AG04450 (cell line): ENCODE results near the gene THBS1. TPM values are rescaled to one million over a fixed set of nuclear protein-coding genes. Genes with fewer than 3 reads are reported as not detected.

Source experiments
- CTCF ChIA-PET: fragments of 300-600, 350-600 bp; formaldehyde crosslinking; extraction: SDS; loops from one replicate; lab custom pipeline; 2022; ENCODE audit warnings: antibody characterized with exemption, inconsistent platforms; lab: Charles Lee
- POLR2A ChIA-PET: fragments of 350-600 bp; formaldehyde crosslinking; extraction: SDS; loops from one replicate; lab custom pipeline; 2021; ENCODE audit warnings: antibody characterized with exemption, inconsistent platforms; lab: Yijun Ruan, JAX
- DNase-seq: peaks from one replicate; pipeline ENCODE4 v3.0.0-alpha.2; 2011; ENCODE audit warnings: low read depth, low spot score
- H3K27ac ChIP-seq: one replicate; pipeline ENCODE4 v1.5.1; 2012; ENCODE audit warnings: low read depth, low read length, control low read depth
- H3K27me3 ChIP-seq: one replicate; pipeline ENCODE4 v1.6.0; 2012; ENCODE audit warnings: low read length; ENCODE audit not compliant: control insufficient read depth, insufficient read depth
- H3K4me3 ChIP-seq: 2 replicates; pipeline ENCODE4 v1.5.1; 2011; ENCODE audit warnings: mild to moderate bottlenecking, low read depth, low read length, control low read depth
- H3K9me3 ChIP-seq: 2 replicates; pipeline ENCODE4 v1.5.1; 2012; ENCODE audit warnings: low read length; ENCODE audit not compliant: control insufficient read depth, insufficient read depth
- CTCF ChIP-seq: IDR thresholded peaks from 2 replicates; pipeline ENCODE4 v1.5.1; 2011; ENCODE audit warnings: low read depth, low read length, control low read depth, inconsistent platforms
- polyA plus RNA-seq: library from polyadenylated mRNA; depleted of rRNA; stranded (reverse); fragments of >200 nt; gene quantifications from 2 replicates; pipeline ENCODE4 v1.2.3, GENCODE V29; 2011

Gene THBS1
- polyA plus RNA-seq, 1 experiment, result 686 TPM

GRCh38 chr15:39613271-39613670, 32.4 kb downstream of the THBS1 start:
- H3K4me3 ChIP-seq, result no peak overlapping the region
- ChIA-PET POLR2A (no interaction called here), CTCF (interaction anchor here (0.7 kb wide), 1 partner anchor 11 kb away, joined by 3 read pairs; no protein-coding TSS in a partner anchor)
- no peak overlapping the region for H3K27ac ChIP-seq
- TF ChIP-seq CTCF, result no peak
- no peak for DNase-seq
- H3K27me3 ChIP-seq, result no peaks in the 10 kb centered on the region
- H3K9me3 ChIP-seq, result peaks cover 9% of the 10 kb centered on the region

- CTCF ChIA-PET, result no interaction called here
- DNase-seq, result no peak
- Histone ChIP-seq H3K9me3 (peaks cover 9% of the 10 kb centered on the region), H3K27me3 (no peaks in the 10 kb centered on the region), H3K27ac (no peak overlapping the region), H3K4me3 (no peak overlapping the region)
- TF ChIP-seq CTCF, result no peak
- POLR2A ChIA-PET, result no interaction called here
Measured at GRCh38 chr15:39613861-39614260, 33.0 kb downstream of the THBS1 start.

GRCh38 chr15:39616731-39617455, 36.0 kb downstream of the THBS1 start:
- Histone ChIP-seq H3K4me3 (no peak overlapping the region), H3K9me3 (no peaks in the 10 kb centered on the region; the same call in 1 of the 2 replicates), H3K27ac (no peak overlapping the region), H3K27me3 (no peaks in the 10 kb centered on the region)
- ChIA-PET POLR2A (no interaction called here), CTCF (no interaction called here)
- TF ChIP-seq CTCF, result no peak
- DNase-seq, result no peak

- no peak for DNase-seq
- POLR2A ChIA-PET, result no interaction called here
- CTCF ChIA-PET, result no interaction called here
- Histone ChIP-seq H3K9me3 (no peaks in the 10 kb centered on the region; the same call in 1 of the 2 replicates), H3K27ac (no peak overlapping the region), H3K27me3 (no peaks in the 10 kb centered on the region), H3K4me3 (no peak overlapping the region)
- no peak for TF ChIP-seq CTCF
Measured at GRCh38 chr15:39618063-39618823, 37.4 kb downstream of the THBS1 start.

GRCh38 chr15:39621210-39621609, 40.3 kb downstream of the THBS1 start:
- Histone ChIP-seq H3K9me3 (no peaks in the 10 kb centered on the region; the same call in 1 of the 2 replicates), H3K27me3 (no peaks in the 10 kb centered on the region), H3K4me3 (no peak overlapping the region), H3K27ac (no peak overlapping the region)
- no peak for DNase-seq
- no peak for TF ChIP-seq CTCF
- POLR2A ChIA-PET, result no interaction called here
- CTCF ChIA-PET, result interaction anchor here (1.1 to 2.0 kb wide), 2 partner anchors 16 to 135 kb away, joined by 3 to 6 read pairs; no protein-coding TSS in a partner anchor
